ENCODE results near the gene DRAP1.

GRCh38 chr11:65892661-65893317 is 26.4 kb upstream of the DRAP1 start:
- TF ChIP-seq CTCF (IDR thresholded peaks at IDR 0.05; ENCODE audit: low read depth, low read length, poor library complexity, severe bottlenecking), result no peak
- TF ChIP-seq EZH2phosphoT487 (IDR thresholded peaks at IDR 0.05; ENCODE audit: borderline replicate concordance, low read length), result no peak

Data from DOHH2 (cell line).